Sciatic nerve (tissue), 2 donors: ENCODE data around the gene IZUMO1. TPM values are rescaled to one million over a fixed set of nuclear protein-coding genes. Genes with fewer than 3 reads are reported as not detected.
"Not testable (repeated sequence)": the region's sequence is repeated elsewhere in the genome, so short reads cannot be mapped to it uniquely, and the experiment has no call there.

Source experiments
- ATAC-seq: fragments of 200-7000 bp; cut with Tn5 transposase; one replicate; pipeline ENCODE4 v1.9.1; 2020; ENCODE audit warnings: mild to moderate bottlenecking, moderate library complexity
- DNase-seq: peaks from one replicate; pipeline ENCODE4 v3.0.0-alpha.2; 2020; ENCODE audit warnings: low spot score
- intact Hi-C: fragments of 100-400 bp; cut with DNase I; formaldehyde crosslinking; loops from one replicate; pipeline ENCODE4 v1.14.2; 2022
- total RNA-seq: library from RNA; stranded (reverse); fragmentation: NEBNext Ultra II Directional; extraction: Animal tissue kit (Norgen Biotek cat#: 25700); gene quantifications from one replicate; pipeline ENCODE4 v1.2.1, GENCODE V29; 2021
- donor health status: DM: no; HTN: no; CAD: no.
- donor health status: DM: no; HTN: no; CAD: no.

Gene IZUMO1
- 0.27 TPM for total RNA-seq

GRCh38 chr19:48746738-48747575 lies at the start of gene IZUMO1:
IZUMO1 (minus strand) TSS chr19:48746909; CDS start chr19:48745859, 1,050 bp downstream.
- peak; percentile 88 for ATAC-seq
- intact Hi-C loops: no loop called here
- peak; percentile 83 for DNase-seq

GRCh38 chr19:48795685-48796070 lies 49.0 kb upstream of the IZUMO1 start:
- intact Hi-C loops: loop anchor here (2.0 to 5.0 kb wide), 2 partner anchors 42 to 175 kb away; partner anchors contain the start of gene HSD17B14
- peak; percentile 63 for DNase-seq
- peak; percentile 75 for ATAC-seq

GRCh38 chr19:48795055-48795684 lies 48.5 kb upstream of the IZUMO1 start:
- DNase-seq (peak; percentile 94), ATAC-seq (peak; percentile 97)
- intact Hi-C loops: loop anchor here (2.0 to 5.0 kb wide), 2 partner anchors 42 to 176 kb away; partner anchors contain the start of gene HSD17B14

GRCh38 chr19:48794291-48794690 lies 47.6 kb upstream of the IZUMO1 start:
- DNase-seq (no peak), ATAC-seq (no peak)
- intact Hi-C loops: loop anchor here (2.0 kb wide), 1 partner anchor 177 kb away; no protein-coding TSS in a partner anchor

GRCh38 chr19:48793271-48793670 lies 46.6 kb upstream of the IZUMO1 start:
- DNase-seq: no peak
- intact Hi-C loops: no loop called here
- no peak for ATAC-seq

GRCh38 chr19:48787331-48787730 lies 40.6 kb upstream of the IZUMO1 start:
- DNase-seq, intact Hi-C loops, ATAC-seq: not testable (repeated sequence)

GRCh38 chr19:48786422-48786821 lies 39.7 kb upstream of the IZUMO1 start:
- ATAC-seq, intact Hi-C loops, DNase-seq: not testable (repeated sequence)

GRCh38 chr19:48784527-48784926 lies 37.8 kb upstream of the IZUMO1 start:
- ATAC-seq: no peak
- intact Hi-C loops: no loop called here
- no peak for DNase-seq

GRCh38 chr19:48780631-48781391 lies 34.1 kb upstream of the IZUMO1 start:
- no peak for ATAC-seq
- intact Hi-C loops: no loop called here
- no peak for DNase-seq

- ATAC-seq: no peak
- no peak for DNase-seq
- intact Hi-C loops: no loop called here
Observed at GRCh38 chr19:48779636-48780035, 32.9 kb upstream of the IZUMO1 start.

- ATAC-seq (no peak), DNase-seq (no peak)
- intact Hi-C loops: no loop called here
Observed at GRCh38 chr19:48777720-48778119, 31.0 kb upstream of the IZUMO1 start.

GRCh38 chr19:48777139-48777538 lies 30.4 kb upstream of the IZUMO1 start:
- ATAC-seq (no peak), DNase-seq (no peak)
- intact Hi-C loops: no loop called here

GRCh38 chr19:48772503-48772953 lies 25.8 kb upstream of the IZUMO1 start:
- ATAC-seq (peak; percentile 28), DNase-seq (no peak)
- intact Hi-C loops: no loop called here

GRCh38 chr19:48770734-48771472 lies 24.2 kb upstream of the IZUMO1 start:
- intact Hi-C loops: no loop called here
- ATAC-seq: no peak
- DNase-seq: no peak

- DNase-seq: no peak
- intact Hi-C loops: no loop called here
- peak; percentile 31 for ATAC-seq
Observed at GRCh38 chr19:48770266-48770665, 23.6 kb upstream of the IZUMO1 start.

GRCh38 chr19:48768994-48769713 lies 22.4 kb upstream of the IZUMO1 start:
- ATAC-seq (no peak), DNase-seq (no peak)
- intact Hi-C loops: no loop called here

- intact Hi-C loops, DNase-seq: not testable (repeated sequence)
- peak; percentile 74 for ATAC-seq
Observed at GRCh38 chr19:48768171-48768753, 21.6 kb upstream of the IZUMO1 start.

- peak; percentile 40 for ATAC-seq
- DNase-seq, intact Hi-C loops: not testable (repeated sequence)
Observed at GRCh38 chr19:48765816-48766215, 19.1 kb upstream of the IZUMO1 start.
